Left hindlimb (tissue), 1 donor: Measurements from ENCODE around the gene MRPL54.
A peak's percentile ranks its signal among the peaks of the same experiment; 100 is the strongest.

Experiments used
- DNase-seq: peaks from one replicate; pipeline ENCODE4 v3.0.0-alpha.2; 2018

Gene MRPL54

GRCh38 chr19:3785938-3786824 lies 23.7 kb downstream of the MRPL54 start, which contains the start of gene MATK:
MATK (minus strand) TSS chr19:3786381; CDS start chr19:3785135, 1,246 bp downstream.
- no peak for DNase-seq

DNA sequence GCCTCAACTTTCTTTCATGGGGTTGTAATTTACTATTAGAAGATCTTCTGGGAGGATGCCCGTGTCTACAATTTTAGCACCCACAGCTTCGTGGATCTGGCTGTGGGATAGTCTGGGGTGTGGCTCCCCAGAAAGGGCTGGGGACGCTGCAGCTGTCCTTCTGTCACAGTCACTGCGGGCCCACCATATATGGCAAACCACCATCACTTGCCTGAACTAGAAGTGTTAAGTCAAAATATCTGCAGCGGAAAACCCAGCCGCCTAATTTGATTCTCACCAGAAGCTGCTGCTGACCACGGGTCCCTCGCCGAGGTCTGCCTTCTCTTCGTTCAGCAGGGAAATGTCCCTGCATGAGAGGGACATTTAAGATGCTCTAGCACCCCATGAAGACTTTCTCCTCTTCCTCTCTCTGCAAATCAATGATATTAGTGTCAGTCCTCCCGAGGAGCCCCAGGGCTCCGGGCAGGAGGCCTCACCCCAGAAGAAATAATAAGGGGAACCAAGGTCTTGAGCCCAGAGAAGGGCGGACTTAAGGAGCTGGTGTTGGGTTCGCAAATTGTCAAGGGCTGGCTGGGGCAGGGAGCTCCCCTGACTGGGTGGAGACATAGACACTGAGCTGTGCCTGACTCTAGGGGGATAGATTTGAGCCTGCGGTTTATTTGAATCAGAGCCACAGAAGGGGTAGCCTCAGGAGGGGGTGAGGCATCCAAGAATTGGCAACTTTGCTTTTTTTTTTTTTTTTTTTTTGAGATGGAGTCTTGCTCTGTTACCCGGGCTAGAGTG lies 26.7 kb downstream of the MRPL54 start:
- no peak for DNase-seq

- no peak for DNase-seq
Measured at GRCh38 chr19:3790209-3790734, 27.8 kb downstream of the MRPL54 start.

DNA sequence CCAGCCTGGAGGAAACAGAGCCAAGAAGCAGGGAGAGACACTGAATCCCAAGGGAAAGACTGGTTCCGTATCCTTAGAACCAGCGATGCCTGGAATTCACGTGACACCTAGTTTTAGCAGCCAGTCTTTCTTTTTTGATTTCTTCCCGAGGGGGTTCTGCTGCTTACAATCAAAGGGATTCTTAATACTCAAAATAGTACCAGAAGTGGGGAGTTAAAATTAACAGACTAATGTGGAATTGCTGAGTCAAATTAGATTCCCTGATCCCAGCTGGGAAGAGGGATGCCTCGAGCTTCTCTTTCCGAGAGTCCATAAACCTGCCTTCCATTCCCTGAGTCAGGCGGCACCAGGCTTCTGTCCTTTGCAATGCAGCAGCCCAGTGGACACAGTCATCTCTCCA lies 28.5 kb downstream of the MRPL54 start:
- DNase-seq = no peak

- no peak for DNase-seq
Measured at GRCh38 chr19:3792114-3792513, 29.6 kb downstream of the MRPL54 start.

DNA sequence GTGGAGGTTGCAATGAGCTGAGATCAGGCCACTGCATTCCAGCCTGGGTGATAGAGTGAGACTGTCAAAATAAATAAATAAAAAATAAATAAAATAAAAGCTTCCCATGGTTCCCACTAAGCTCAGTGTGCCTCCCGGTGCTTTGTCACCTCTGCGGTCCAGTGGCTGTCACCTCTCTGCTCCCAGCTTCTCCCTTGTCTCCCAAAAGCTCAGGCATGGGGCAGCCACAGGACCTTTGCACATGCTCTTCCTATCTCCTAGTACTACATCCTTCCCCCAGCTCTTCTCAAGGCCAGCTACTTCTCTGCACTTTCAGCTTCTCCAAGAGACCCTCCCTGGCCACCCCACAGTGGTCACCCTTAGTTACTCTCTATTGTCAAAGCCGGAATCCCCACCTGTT lies 31.3 kb downstream of the MRPL54 start:
- no peak for DNase-seq

DNA sequence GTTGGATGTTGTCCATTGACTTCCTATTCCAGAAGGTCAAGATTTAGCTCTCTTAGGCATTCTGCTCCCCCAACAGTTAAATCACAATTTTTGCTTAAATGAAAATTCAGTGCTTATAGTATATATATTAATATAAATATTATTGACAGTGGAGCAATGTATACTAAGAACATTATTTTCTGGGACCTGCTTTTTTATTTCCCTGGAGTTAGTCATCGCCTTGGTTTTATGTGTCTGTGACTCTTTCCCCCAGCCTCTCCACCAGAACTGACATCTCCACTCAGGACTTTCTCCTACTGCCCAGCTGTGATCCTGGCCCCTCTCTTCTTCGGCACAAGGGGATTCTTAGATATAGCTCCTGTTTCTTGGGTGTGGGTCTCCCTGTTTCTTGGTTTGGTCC lies 33.9 kb downstream of the MRPL54 start:
- DNase-seq = no peak

DNA sequence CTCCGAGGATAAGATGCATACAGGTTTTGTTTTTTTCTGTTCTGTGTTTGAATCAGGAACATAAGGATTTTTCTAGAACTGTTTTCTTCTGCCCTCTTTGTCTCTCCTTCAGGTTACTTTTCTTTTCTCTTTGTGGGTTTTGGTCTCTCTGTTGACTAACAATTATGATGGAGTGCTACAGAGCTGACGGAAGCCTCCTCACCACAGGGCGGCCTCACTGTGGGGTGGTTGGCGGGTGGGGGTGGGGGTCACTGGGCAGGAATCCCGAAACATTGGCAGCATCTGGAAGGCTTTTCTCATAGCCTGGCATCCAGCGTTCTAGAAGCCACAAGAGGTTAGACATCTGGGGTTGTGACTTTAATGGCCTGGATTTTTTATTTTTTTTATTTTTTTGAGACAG lies 35.7 kb downstream of the MRPL54 start:
- DNase-seq = no peak

- DNase-seq = no peak
Measured at GRCh38 chr19:3800996-3801395, 38.5 kb downstream of the MRPL54 start.

- DNase-seq = peak; percentile 62
Measured at GRCh38 chr19:3801412-3802096, 39.1 kb downstream of the MRPL54 start.

- no peak for DNase-seq
Measured at GRCh38 chr19:3803114-3803888, 40.8 kb downstream of the MRPL54 start.

DNA sequence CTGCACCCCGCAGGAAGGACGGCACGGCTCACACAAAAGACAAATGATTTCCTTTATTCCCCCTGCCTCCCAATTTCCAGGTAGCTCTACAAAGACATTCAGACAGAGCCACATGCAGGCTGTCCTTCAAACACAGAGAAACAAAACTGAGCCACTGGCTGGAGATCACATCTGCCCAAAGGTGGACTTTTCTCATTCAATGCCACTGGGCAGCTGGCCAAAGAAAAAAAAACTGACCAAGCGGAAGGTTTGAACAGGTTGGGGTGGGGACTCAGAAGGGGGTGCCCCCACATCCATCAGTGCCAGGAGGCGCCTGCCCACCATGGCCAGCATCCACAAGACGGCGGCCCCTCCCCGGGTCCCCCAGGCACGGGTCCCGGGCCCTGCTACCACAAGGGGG lies 41.5 kb downstream of the MRPL54 start:
- DNase-seq = no peak

- no peak for DNase-seq
Measured at GRCh38 chr19:3804429-3804828, 41.9 kb downstream of the MRPL54 start.

GRCh38 chr19:3805859-3806258 lies 43.4 kb downstream of the MRPL54 start:
- no peak for DNase-seq

GRCh38 chr19:3807131-3807480 lies 44.6 kb downstream of the MRPL54 start:
- DNase-seq = no peak

DNA sequence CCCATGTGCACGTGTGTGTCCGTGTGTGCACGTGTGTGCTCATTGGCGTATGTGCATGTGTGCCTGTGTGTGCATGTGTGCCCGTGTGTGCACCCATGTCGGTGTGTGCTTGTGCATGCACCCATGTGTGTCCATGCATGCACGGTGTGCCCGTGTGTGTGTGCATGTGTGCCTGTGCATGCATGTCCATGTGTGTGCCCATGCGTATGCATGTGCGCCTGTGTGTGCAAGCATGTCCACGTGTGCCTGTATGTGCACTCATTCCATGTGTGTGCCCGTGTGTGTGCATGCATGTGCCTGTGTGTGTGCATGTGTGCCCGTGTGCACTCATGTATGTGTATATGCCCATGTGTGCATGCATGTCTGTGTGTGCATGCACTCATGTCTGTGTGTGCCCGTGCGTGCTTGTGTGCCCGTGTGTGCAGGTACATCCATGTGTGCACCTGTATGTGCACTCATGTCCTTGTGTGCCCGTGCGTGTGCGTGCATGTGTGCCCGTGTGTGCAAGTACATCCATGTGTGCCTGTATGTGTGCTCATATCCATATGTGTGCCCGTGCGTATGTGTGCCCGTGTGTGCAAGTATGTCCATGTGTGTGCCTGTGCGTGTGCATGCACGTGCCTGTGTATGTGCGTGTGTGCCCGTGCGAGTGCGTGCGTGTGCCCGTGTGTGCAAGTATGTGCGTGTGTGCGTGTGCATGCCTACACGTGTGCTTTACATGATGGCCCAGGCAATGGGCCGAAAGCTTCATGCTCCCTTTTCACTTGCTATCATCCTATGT lies 45.3 kb downstream of the MRPL54 start:
- no peak for DNase-seq

DNA sequence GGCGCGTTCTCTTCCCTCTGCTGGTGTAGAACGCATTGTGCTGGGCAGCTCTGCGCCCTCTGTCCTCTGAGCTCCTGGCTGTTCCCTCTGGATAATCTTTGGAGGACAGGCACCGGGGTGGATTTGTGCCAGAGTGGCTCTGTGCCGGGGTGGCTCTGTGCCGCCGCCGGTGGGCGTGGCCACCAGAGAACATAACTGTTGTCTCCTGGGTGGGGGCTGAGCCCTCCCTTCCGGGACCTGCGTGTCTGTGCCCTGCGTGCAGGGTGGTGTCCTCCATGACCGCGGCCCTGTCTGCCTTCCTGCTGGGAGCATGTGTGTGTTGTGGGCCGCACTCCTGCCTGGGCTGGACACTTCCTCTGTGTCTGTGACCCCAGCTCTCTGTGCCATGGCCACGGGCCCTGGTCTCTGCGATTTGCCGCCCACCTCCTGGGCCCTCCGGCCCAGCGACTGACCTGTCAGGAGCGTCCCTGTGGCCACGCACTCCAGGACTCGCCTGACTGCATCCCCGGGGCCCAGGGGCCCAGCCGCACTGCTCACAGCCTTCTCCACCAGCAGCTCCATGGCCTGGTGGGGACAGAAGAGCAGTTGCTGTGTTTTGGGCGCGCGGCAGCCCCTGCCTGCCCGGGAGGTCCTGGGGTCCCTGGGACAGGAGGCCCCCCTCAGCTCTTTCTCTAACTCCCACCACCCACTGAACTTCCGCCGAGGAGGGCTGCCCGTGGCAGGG lies 46.1 kb downstream of the MRPL54 start:
- no peak for DNase-seq

GRCh38 chr19:3809881-3810707 lies 47.6 kb downstream of the MRPL54 start:
- DNase-seq = no peak

GRCh38 chr19:3810708-3811355 lies 48.4 kb downstream of the MRPL54 start:
- DNase-seq = no peak
